ENCODE data around the gene SUMO3.

DNA sequence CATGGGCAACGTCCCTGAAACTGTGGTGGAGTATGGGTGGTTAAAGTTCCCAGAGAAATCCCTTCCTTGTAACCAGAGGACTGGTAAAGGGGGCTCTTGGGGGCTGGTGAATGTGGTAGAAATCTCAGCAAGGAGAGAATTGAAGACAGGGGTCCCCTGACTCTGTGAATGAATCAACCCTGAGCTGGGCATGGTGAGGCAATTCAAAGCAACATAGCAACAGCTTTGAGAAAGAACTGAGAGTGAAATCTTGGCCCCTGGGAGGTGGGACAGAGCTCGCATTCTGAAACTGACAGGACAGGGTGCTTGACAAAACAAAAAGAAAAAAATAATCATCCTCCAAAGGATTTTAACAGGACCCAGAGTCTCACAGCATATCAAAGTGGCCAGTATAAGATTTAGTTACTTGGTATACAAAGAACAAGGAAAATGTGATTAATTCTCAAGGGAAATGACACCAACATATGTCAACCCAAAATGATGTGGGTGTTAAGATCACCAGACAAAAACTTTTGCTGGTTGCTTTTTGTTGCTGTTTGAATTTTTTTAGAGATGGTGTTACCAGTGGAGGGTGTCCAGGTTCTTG is 11.7 kb upstream of the SUMO3 start:
- TF ChIP-seq, protein P1, sequence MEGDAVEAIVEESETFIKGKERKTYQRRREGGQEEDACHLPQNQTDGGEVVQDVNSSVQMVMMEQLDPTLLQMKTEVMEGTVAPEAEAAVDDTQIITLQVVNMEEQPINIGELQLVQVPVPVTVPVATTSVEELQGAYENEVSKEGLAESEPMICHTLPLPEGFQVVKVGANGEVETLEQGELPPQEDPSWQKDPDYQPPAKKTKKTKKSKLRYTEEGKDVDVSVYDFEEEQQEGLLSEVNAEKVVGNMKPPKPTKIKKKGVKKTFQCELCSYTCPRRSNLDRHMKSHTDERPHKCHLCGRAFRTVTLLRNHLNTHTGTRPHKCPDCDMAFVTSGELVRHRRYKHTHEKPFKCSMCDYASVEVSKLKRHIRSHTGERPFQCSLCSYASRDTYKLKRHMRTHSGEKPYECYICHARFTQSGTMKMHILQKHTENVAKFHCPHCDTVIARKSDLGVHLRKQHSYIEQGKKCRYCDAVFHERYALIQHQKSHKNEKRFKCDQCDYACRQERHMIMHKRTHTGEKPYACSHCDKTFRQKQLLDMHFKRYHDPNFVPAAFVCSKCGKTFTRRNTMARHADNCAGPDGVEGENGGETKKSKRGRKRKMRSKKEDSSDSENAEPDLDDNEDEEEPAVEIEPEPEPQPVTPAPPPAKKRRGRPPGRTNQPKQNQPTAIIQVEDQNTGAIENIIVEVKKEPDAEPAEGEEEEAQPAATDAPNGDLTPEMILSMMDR (IDR thresholded peaks at IDR 0.05) = no peak
- no peak for TF ChIP-seq POLR2A (IDR thresholded peaks at IDR 0.05)

Measured in testis (tissue), 2 donors.